ENCODE data around the gene ZC3H10. TPM values are rescaled to one million over a fixed set of nuclear protein-coding genes. Genes with fewer than 3 reads are reported as not detected.

Gene ZC3H10
- total and polyA plus RNA-seq, 4 donors: 1.3 to 5.2 (median 1.9) TPM

DNA sequence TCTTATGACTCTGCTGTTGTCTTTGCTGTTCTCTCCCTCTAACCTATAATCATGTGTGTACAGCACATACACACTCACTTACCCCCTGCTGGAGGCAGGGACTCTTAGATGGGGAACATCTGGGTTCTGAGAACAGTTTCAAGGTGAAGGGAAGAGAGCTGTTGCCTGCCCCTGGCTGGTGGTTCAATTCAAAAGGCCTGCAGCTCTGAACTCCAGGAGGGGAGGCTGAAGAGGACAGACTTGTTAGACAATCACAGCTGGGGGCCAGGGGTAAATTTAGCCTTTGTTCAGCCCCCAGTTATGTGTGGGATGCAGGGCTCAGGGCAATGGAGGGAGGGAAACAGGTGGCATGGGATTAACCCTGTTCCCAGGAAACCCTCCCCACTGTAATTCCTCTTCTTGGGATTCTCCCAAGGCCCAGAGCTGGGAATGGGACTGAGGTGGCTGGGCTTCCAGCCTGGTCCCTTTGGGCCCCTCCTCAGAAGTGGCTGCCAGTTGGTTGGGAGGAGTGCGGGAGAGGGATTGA, 36.2 kb downstream of the ZC3H10 start:
- WGBS: 100% methylated on average over 1 of the region's 1 CpG
- H3K4me3 ChIP-seq (ENCODE audit: low read depth in 1 of 3, low read length in 3 of 3): no peak overlapping the region
- no peaks in the 10 kb centered on the region for H3K36me3 ChIP-seq (ENCODE audit: control insufficient read depth in 4 of 4, insufficient read depth in 3 of 4, low read depth in 1 of 4, low read length in 3 of 4)
- no peak overlapping the region for H3K27ac ChIP-seq (ENCODE audit: low read depth in 1 of 2, low read length in 2 of 2)
- no peak for TF ChIP-seq RXRA (IDR thresholded peaks at IDR 0.05)
- no peak for TF ChIP-seq FOXA2 (IDR thresholded peaks at IDR 0.05)
- TF ChIP-seq, protein P1, sequence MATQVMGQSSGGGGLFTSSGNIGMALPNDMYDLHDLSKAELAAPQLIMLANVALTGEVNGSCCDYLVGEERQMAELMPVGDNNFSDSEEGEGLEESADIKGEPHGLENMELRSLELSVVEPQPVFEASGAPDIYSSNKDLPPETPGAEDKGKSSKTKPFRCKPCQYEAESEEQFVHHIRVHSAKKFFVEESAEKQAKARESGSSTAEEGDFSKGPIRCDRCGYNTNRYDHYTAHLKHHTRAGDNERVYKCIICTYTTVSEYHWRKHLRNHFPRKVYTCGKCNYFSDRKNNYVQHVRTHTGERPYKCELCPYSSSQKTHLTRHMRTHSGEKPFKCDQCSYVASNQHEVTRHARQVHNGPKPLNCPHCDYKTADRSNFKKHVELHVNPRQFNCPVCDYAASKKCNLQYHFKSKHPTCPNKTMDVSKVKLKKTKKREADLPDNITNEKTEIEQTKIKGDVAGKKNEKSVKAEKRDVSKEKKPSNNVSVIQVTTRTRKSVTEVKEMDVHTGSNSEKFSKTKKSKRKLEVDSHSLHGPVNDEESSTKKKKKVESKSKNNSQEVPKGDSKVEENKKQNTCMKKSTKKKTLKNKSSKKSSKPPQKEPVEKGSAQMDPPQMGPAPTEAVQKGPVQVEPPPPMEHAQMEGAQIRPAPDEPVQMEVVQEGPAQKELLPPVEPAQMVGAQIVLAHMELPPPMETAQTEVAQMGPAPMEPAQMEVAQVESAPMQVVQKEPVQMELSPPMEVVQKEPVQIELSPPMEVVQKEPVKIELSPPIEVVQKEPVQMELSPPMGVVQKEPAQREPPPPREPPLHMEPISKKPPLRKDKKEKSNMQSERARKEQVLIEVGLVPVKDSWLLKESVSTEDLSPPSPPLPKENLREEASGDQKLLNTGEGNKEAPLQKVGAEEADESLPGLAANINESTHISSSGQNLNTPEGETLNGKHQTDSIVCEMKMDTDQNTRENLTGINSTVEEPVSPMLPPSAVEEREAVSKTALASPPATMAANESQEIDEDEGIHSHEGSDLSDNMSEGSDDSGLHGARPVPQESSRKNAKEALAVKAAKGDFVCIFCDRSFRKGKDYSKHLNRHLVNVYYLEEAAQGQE (IDR thresholded peaks at IDR 0.05): no peak
- TF ChIP-seq HNF4G (IDR thresholded peaks at IDR 0.05): no peak
- H3K9ac ChIP-seq (ENCODE audit: low read depth in 1 of 2, low read length in 2 of 2): no peak overlapping the region
- no peaks in the 10 kb centered on the region for H3K9me3 ChIP-seq (ENCODE audit: control insufficient read depth in 4 of 4, low read length in 3 of 4)
- H3K4me1 ChIP-seq (ENCODE audit: control insufficient read depth in 4 of 4, insufficient read depth in 4 of 4, low read length in 3 of 4): peaks cover 9 to 43% (median 33%) of the 10 kb centered on the region in 4 donors
- no peaks in the 10 kb centered on the region for H3K27me3 ChIP-seq (ENCODE audit: control insufficient read depth in 4 of 4, insufficient read depth in 4 of 4, low read length in 3 of 4)
- DNase-seq (ENCODE audit: low spot score): no peak

DNA sequence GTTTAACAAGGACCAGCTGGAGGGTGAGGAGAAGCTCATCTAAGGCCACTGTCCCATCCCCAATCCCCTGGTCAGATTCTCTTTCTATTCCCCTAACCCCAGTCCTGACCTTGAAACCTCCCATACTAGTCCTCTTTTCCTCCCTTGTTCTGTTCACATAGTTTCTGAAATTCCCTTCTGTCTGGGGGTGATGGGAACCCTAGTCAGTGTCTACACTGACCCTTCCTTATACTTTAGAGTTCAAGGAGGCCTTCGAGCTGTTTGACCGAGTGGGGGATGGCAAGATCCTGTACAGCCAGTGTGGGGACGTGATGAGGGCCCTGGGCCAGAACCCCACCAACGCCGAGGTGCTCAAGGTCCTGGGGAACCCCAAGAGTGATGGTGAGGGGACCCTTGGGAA, 36.8 kb downstream of the ZC3H10 start:
- peaks cover 9 to 49% (median 37%) of the 10 kb centered on the region in 4 donors for H3K4me1 ChIP-seq (ENCODE audit: control insufficient read depth in 4 of 4, insufficient read depth in 4 of 4, low read length in 3 of 4)
- peaks cover 0 to under 1% (median under 1%) of the 10 kb centered on the region in 4 donors for H3K36me3 ChIP-seq (ENCODE audit: control insufficient read depth in 4 of 4, insufficient read depth in 3 of 4, low read depth in 1 of 4, low read length in 3 of 4)
- H3K27ac ChIP-seq (ENCODE audit: low read depth in 1 of 2, low read length in 2 of 2): no peak overlapping the region
- WGBS: 89% methylated on average over 5 of the region's 5 CpGs
- DNase-seq (ENCODE audit: low spot score): no peak
- no peak overlapping the region for H3K9ac ChIP-seq (ENCODE audit: low read depth in 1 of 2, low read length in 2 of 2)
- no peaks in the 10 kb centered on the region for H3K27me3 ChIP-seq (ENCODE audit: control insufficient read depth in 4 of 4, insufficient read depth in 4 of 4, low read length in 3 of 4)
- TF ChIP-seq FOXA1 (IDR thresholded peaks at IDR 0.05): no peak
- TF ChIP-seq HNF4G (IDR thresholded peaks at IDR 0.05): no peak
- no peak for TF ChIP-seq FOXA2 (IDR thresholded peaks at IDR 0.05)
- TF ChIP-seq, protein P1 (IDR thresholded peaks at IDR 0.05): no peak
- TF ChIP-seq, protein P2, sequence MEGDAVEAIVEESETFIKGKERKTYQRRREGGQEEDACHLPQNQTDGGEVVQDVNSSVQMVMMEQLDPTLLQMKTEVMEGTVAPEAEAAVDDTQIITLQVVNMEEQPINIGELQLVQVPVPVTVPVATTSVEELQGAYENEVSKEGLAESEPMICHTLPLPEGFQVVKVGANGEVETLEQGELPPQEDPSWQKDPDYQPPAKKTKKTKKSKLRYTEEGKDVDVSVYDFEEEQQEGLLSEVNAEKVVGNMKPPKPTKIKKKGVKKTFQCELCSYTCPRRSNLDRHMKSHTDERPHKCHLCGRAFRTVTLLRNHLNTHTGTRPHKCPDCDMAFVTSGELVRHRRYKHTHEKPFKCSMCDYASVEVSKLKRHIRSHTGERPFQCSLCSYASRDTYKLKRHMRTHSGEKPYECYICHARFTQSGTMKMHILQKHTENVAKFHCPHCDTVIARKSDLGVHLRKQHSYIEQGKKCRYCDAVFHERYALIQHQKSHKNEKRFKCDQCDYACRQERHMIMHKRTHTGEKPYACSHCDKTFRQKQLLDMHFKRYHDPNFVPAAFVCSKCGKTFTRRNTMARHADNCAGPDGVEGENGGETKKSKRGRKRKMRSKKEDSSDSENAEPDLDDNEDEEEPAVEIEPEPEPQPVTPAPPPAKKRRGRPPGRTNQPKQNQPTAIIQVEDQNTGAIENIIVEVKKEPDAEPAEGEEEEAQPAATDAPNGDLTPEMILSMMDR (IDR thresholded peaks at IDR 0.05; ENCODE audit: low read depth, low read length, missing input control): no peak
- no peak for TF ChIP-seq EGR1 (IDR thresholded peaks at IDR 0.05; ENCODE audit: low read depth in 2 of 2)
- TF ChIP-seq TAF1 (conservative IDR thresholded peaks at IDR 0.05): no peak
- TF ChIP-seq, protein P3, sequence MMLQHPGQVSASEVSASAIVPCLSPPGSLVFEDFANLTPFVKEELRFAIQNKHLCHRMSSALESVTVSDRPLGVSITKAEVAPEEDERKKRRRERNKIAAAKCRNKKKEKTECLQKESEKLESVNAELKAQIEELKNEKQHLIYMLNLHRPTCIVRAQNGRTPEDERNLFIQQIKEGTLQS (IDR thresholded peaks at IDR 0.05): no peak
- TF ChIP-seq, protein P4, sequence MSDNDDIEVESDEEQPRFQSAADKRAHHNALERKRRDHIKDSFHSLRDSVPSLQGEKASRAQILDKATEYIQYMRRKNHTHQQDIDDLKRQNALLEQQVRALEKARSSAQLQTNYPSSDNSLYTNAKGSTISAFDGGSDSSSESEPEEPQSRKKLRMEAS (IDR thresholded peaks at IDR 0.05): no peak
- no peak for TF ChIP-seq HNF4A (conservative IDR thresholded peaks at IDR 0.05)
- TF ChIP-seq RXRA (IDR thresholded peaks at IDR 0.05): no peak
- no peak for TF ChIP-seq NR2F2 (IDR thresholded peaks at IDR 0.05)
- TF ChIP-seq RAD21 (IDR thresholded peaks at IDR 0.05): no peak
- H3K9me3 ChIP-seq (ENCODE audit: control insufficient read depth in 4 of 4, low read length in 3 of 4): no peaks in the 10 kb centered on the region
- no peak overlapping the region for H3K4me3 ChIP-seq (ENCODE audit: low read depth in 1 of 3, low read length in 3 of 3)

Data from liver (tissue), 9 donors.